Measurements from ENCODE around the gene RERE. TPM values are rescaled to one million over a fixed set of nuclear protein-coding genes. Genes with fewer than 3 reads are reported as not detected.

RERE gene
- total RNA-seq, 1 experiment from 2014 or later = 73.4 TPM

DNA sequence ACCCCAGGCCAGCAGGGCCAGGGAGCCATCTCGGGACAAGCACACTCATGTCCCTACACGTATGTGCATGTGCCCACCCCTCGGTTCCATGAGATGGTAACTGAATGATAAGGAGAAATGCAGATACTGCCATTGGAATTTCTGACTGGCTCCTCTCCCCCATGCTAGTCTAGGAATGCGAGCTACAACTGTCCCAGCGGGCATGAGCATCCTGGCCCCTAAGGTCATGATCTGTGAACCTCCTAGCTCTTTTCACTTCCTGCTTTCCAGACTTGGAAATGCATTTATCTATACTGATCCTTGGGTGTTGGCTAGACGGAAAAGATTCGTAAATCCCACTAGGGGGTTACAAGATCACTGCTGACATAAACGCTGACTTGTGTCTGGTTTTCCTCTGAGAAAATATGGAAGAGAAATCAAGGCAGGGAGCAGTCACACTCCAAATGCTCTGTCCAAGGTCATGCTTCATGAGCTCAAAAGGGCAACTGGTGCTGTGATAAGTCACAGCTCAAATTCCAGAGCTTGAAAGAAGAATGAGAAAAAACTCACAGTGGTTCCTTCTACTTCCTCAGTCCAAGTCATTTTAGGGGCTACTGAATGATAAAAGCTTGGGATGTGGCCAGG, 449.8 kb downstream of the RERE start:
- DNase-seq = no peak
- H3K4me3 ChIP-seq = no peak overlapping the region
- H3K4me2 ChIP-seq = no peak overlapping the region
- no peaks in the 10 kb centered on the region for H3K36me3 ChIP-seq (ENCODE audit: low read depth)
- ChIA-PET CTCF (no interaction called here), POLR2A (ENCODE audit: unreplicated experiment) (no interaction called here)
- no peaks in the 10 kb centered on the region for H3K27me3 ChIP-seq (ENCODE audit: insufficient read depth, low read depth)
- H3K9me3 ChIP-seq (ENCODE audit: insufficient read depth, low read depth) = no peaks in the 10 kb centered on the region
- no peaks in the 10 kb centered on the region for H3K9me2 ChIP-seq (ENCODE audit: insufficient read depth)
- H3K27ac ChIP-seq = no peak overlapping the region
- TF ChIP-seq, protein P1, sequence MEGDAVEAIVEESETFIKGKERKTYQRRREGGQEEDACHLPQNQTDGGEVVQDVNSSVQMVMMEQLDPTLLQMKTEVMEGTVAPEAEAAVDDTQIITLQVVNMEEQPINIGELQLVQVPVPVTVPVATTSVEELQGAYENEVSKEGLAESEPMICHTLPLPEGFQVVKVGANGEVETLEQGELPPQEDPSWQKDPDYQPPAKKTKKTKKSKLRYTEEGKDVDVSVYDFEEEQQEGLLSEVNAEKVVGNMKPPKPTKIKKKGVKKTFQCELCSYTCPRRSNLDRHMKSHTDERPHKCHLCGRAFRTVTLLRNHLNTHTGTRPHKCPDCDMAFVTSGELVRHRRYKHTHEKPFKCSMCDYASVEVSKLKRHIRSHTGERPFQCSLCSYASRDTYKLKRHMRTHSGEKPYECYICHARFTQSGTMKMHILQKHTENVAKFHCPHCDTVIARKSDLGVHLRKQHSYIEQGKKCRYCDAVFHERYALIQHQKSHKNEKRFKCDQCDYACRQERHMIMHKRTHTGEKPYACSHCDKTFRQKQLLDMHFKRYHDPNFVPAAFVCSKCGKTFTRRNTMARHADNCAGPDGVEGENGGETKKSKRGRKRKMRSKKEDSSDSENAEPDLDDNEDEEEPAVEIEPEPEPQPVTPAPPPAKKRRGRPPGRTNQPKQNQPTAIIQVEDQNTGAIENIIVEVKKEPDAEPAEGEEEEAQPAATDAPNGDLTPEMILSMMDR (conservative IDR thresholded peaks at IDR 0.05) = no peak
- no peak for TF ChIP-seq EZH2 (IDR thresholded peaks at IDR 0.05; ENCODE audit: low read depth)
- intact Hi-C loops (cut with micrococcal nuclease; ENCODE audit: unreplicated experiment) = no loop called here
- no peaks in the 10 kb centered on the region; the same call in 1 of the 2 replicates for H3K79me2 ChIP-seq (ENCODE audit: low read depth)
- no peaks in the 10 kb centered on the region for H3F3A ChIP-seq (ENCODE audit: insufficient read depth, low read depth)
- BruUV-seq (replicated peaks) = no TSS peak
- H3K4me1 ChIP-seq (replicated peaks; ENCODE audit: insufficient read depth) = no peaks in the 10 kb centered on the region
- no peak overlapping the region for H2AFZ ChIP-seq
- no peaks in the 10 kb centered on the region for H4K20me1 ChIP-seq (ENCODE audit: insufficient read depth)

DNA sequence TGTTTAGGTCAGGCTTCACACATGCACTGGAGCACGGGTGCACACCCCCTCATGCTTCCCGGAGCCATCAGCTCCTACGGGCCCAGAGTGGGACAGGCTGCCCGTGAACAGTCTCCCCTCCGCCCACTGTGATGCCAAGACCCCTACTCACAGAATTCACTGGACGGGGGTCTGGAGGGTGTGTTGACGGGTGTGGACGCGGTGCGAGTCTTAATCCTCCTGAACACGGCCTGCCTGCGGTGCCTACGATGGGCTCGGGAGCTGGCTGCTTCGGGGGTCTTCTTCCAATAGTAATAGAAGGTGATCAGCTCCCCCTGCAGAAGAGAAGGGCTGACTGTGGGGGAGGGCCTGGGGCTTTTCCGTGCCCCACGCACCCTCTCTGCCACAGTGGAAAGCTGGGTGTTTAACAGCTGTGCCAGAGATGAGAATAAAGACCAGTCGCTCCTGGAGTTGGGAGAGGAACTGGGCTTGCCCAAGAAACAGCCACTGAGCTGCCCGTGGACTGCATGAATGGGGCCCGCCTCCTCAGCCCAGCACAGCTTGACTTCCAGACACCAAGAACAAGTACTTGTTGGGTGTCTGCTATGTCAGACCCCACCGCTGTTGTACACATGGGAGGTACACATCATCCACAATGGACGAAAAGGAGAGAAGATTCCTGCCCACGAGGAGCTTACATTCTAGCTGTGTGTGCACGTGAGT, 451.6 kb downstream of the RERE start:
- intact Hi-C loops (cut with micrococcal nuclease; ENCODE audit: unreplicated experiment) = no loop called here

DNA sequence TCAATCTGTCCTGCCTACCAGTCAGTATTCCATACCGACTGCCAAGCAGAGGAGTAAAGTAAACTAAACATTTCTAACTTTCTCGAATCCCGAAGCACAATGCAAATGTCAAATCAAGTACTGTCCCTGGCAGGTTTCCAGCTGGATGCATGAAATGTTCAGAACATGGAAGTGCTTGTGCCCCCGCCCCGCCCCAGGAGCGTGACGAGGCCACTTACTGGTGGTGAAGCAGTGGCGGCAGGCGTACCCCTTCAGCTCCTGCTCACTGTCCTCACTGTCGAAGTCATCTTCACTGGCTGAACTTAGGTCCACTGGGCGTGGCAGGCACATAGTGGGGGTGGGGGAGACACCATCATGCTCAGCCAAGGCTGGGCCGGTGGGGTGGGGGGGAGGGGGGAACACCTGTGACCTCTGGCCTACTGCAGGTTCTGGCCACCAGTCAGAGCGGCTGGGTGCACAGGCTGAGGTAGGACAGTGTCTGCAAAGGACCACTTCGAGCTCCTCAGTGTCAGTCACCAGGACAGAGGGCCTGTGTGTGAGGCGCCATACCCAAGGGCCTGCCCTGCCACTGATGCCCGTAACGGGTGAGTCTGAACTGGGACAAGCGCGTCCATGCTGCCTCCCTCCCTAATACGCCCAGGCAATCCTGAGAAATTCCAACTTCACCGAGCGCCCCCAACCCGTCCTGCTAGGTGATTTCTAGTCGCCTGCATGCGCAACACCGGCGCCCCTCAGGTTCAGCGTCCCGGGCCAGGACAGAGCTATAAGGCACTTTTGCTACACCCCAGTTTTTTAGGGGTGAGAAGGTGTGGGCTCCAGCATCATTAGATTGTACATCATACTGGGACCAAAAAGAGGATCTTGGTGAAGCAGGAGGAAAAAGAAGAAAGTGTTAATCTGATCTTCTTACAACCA, 452.7 kb downstream of the RERE start:
- POLR2A ChIA-PET (ENCODE audit: unreplicated experiment) = no interaction called here
- no TSS peak for BruUV-seq (replicated peaks)
- Histone ChIP-seq H3K79me2 (ENCODE audit: low read depth) (no peaks in the 10 kb centered on the region; the same call in 1 of the 2 replicates), H4K20me1 (ENCODE audit: insufficient read depth) (no peaks in the 10 kb centered on the region), H2AFZ (no peak overlapping the region), H3F3A (ENCODE audit: insufficient read depth, low read depth) (no peaks in the 10 kb centered on the region), H3K4me2 (no peak overlapping the region), H3K27ac (no peak overlapping the region), H3K9me3 (ENCODE audit: insufficient read depth, low read depth) (no peaks in the 10 kb centered on the region), H3K4me1 (replicated peaks; ENCODE audit: insufficient read depth) (no peaks in the 10 kb centered on the region), H3K36me3 (ENCODE audit: low read depth) (no peaks in the 10 kb centered on the region), H3K27me3 (ENCODE audit: insufficient read depth, low read depth) (no peaks in the 10 kb centered on the region), H3K9me2 (ENCODE audit: insufficient read depth) (no peaks in the 10 kb centered on the region), H3K4me3 (no peak overlapping the region)
- CTCF ChIA-PET = no interaction called here
- TF ChIP-seq EZH2 (IDR thresholded peaks at IDR 0.05; ENCODE audit: low read depth) = no peak
- TF ChIP-seq, protein P1 (conservative IDR thresholded peaks at IDR 0.05) = no peak
- intact Hi-C loops (cut with micrococcal nuclease; ENCODE audit: unreplicated experiment) = no loop called here
- no peak for DNase-seq

More for the DNA sequence above, 451.6 kb downstream of the RERE start:
- Histone ChIP-seq H3K36me3 (ENCODE audit: low read depth) (no peaks in the 10 kb centered on the region), H3F3A (ENCODE audit: insufficient read depth, low read depth) (no peaks in the 10 kb centered on the region), H4K20me1 (ENCODE audit: insufficient read depth) (no peaks in the 10 kb centered on the region), H3K9me2 (ENCODE audit: insufficient read depth) (no peaks in the 10 kb centered on the region), H3K79me2 (ENCODE audit: low read depth) (no peaks in the 10 kb centered on the region; the same call in 1 of the 2 replicates), H3K4me1 (replicated peaks; ENCODE audit: insufficient read depth) (no peaks in the 10 kb centered on the region), H3K27ac (no peak overlapping the region), H3K9me3 (ENCODE audit: insufficient read depth, low read depth) (no peaks in the 10 kb centered on the region), H3K27me3 (ENCODE audit: insufficient read depth, low read depth) (no peaks in the 10 kb centered on the region), H3K4me3 (no peak overlapping the region), H3K4me2 (no peak overlapping the region), H2AFZ (no peak overlapping the region)
- CTCF ChIA-PET = no interaction called here
- no TSS peak for BruUV-seq (replicated peaks)
- POLR2A ChIA-PET (ENCODE audit: unreplicated experiment) = no interaction called here
- TF ChIP-seq EZH2 (IDR thresholded peaks at IDR 0.05; ENCODE audit: low read depth) = no peak
- TF ChIP-seq, protein P1 (conservative IDR thresholded peaks at IDR 0.05) = no peak
- DNase-seq = no peak

Measured in PC-9 (cell line).